GM12878 (cell line): ENCODE measurements around the gene LIN52. TPM values are rescaled to one million over a fixed set of nuclear protein-coding genes. Genes with fewer than 3 reads are reported as not detected.

Experiments
- ATAC-seq: fragments of 200-7000 bp; cut with Tn5 transposase; 3 replicates; pipeline ENCODE4 v1.9.1; 2020; ENCODE audit warnings: mild to moderate bottlenecking, moderate library complexity
- BruUV-seq: library from RNA; stranded (reverse); fragments of 400-500 nt; replicated peaks from 2 replicates; lab custom pipeline; 2021; lab: Mats Ljungman, UMichigan
- CTCF ChIA-PET: fragments of 300-600 bp; sonication (Branson Sonifier 250); formaldehyde crosslinking; extraction: SDS; loops from one replicate; lab custom pipeline; 2021; ENCODE audit warnings: inconsistent platforms; lab: Yijun Ruan, JAX
- POLR2A ChIA-PET: fragments of 350-600 bp; formaldehyde crosslinking; extraction: SDS; loops from one replicate; lab custom pipeline; 2021; ENCODE audit warnings: inconsistent platforms; lab: Charles Lee
- RAD21 ChIA-PET: fragments of 300-600 bp; sonication (Branson Sonifier 250); formaldehyde crosslinking; loops from one replicate; lab custom pipeline; 2023; ENCODE audit warnings: antibody characterized with exemption; ENCODE audit not compliant: unreplicated experiment; lab: Charles Lee
- SMC1A ChIA-PET: fragments of 300-600 bp; sonication (Branson Sonifier 250); formaldehyde crosslinking; loops from one replicate; lab custom pipeline; 2023; ENCODE audit not compliant: unreplicated experiment, uncharacterized antibody; lab: Charles Lee
- DNase-seq: peaks from one replicate; pipeline ENCODE4 v3.0.0-alpha.2; 2011; ENCODE audit warnings: low read depth, low spot score
- FAIRE-seq: peaks from 3 replicates; lab custom pipeline; 2011; peaks lifted over from hg19 to GRCh38; lab: Jason Lieb, UNC
- H2AFZ ChIP-seq: 2 replicates; pipeline ENCODE4 v1.6.0; 2011; ENCODE audit warnings: low read depth, low read length, control low read depth; ENCODE audit not compliant: control insufficient read depth
- H3K27ac ChIP-seq: 2 replicates; pipeline ENCODE4 v1.5.1; 2011; ENCODE audit warnings: control low read depth; ENCODE audit not compliant: control insufficient read depth, insufficient read depth
- H3K27me3 ChIP-seq, 2 experiments: replicated peaks in 1 of 2; 2 replicates each; pipeline versions ENCODE4 v1.6.0 to v1.6.1; 2011; ENCODE audit warnings: low read length in 1 of 2; ENCODE audit not compliant: control insufficient read depth in 2 of 2, insufficient read depth in 2 of 2
- H3K36me3 ChIP-seq, 2 experiments: 2 replicates each; pipeline ENCODE4 v1.5.1; 2011; ENCODE audit warnings: low read length in 1 of 2; ENCODE audit not compliant: control insufficient read depth in 2 of 2, insufficient read depth in 2 of 2
- H3K4me1 ChIP-seq: 2 replicates; pipeline ENCODE4 v1.6.1; 2011; ENCODE audit warnings: mild to moderate bottlenecking, low read length, moderate library complexity, mixed read lengths; ENCODE audit not compliant: control insufficient read depth, insufficient read depth
- H3K4me2 ChIP-seq: 2 replicates; pipeline ENCODE4 v1.6.0; 2011; ENCODE audit warnings: control low read depth; ENCODE audit not compliant: control insufficient read depth, insufficient read depth
- H3K4me3 ChIP-seq: fragments of 200-600 bp; sonication (generic); 2 replicates; pipeline ENCODE4 v1.5.1; 2016
- H3K79me2 ChIP-seq: 2 replicates; pipeline ENCODE4 v1.6.0; 2011; ENCODE audit warnings: low read length; ENCODE audit not compliant: control insufficient read depth, insufficient read depth
- H3K9ac ChIP-seq: 2 replicates; pipeline ENCODE4 v1.8.0; 2011; ENCODE audit warnings: low read length, control low read depth, mixed read lengths; ENCODE audit not compliant: control insufficient read depth, insufficient read depth
- H3K9me3 ChIP-seq: replicated peaks from 3 replicates; pipeline ENCODE4 v1.5.1; 2011; ENCODE audit warnings: mild to moderate bottlenecking, low read length; ENCODE audit not compliant: control insufficient read depth, insufficient read depth
- H4K20me1 ChIP-seq: 2 replicates; pipeline ENCODE4 v1.6.0; 2011; ENCODE audit not compliant: control insufficient read depth, insufficient read depth
- HDAC6 ChIP-seq: fragments of 200-600 bp; sonication (generic); IDR thresholded peaks from one replicate; pipeline ENCODE4 v1.8.0; 2017; ENCODE audit warnings: antibody characterized with exemption; ENCODE audit not compliant: unreplicated experiment
- MEF2A ChIP-seq: IDR thresholded peaks from 2 replicates; pipeline ENCODE4 v1.6.1; 2011; ENCODE audit warnings: low read depth, mild to moderate bottlenecking, low read length, moderate library complexity; ENCODE audit not compliant: insufficient read depth
- NFYA ChIP-seq: IDR thresholded peaks from 2 replicates; pipeline ENCODE4 v1.6.1; 2011; ENCODE audit warnings: low read depth, mild to moderate bottlenecking, low read length, improper control_type of control experiment, borderline replicate concordance
- NR2C2 ChIP-seq: IDR thresholded peaks from 2 replicates; pipeline ENCODE4 v1.6.1; 2011; ENCODE audit warnings: borderline replicate concordance, low read depth; ENCODE audit not compliant: control insufficient read depth, insufficient read length
- TARDBP ChIP-seq: IDR thresholded peaks from 2 replicates; pipeline ENCODE4 v1.6.1; 2016; ENCODE audit warnings: borderline replicate concordance
- ZNF384 ChIP-seq: IDR thresholded peaks from 2 replicates; pipeline ENCODE4 v1.6.1; 2012; ENCODE audit warnings: low read depth, mild to moderate bottlenecking, low read length, improper control_type of control experiment, borderline replicate concordance
- WGBS: methylation state at CpG from one replicate; pipeline ENCODE4 v1.1.6; 2016; ENCODE audit warnings: low lambda C conversion rate; ENCODE audit not compliant: insufficient replicate concordance, insufficient coverage; ENCODE audit errors: missing lambda C conversion rate; 5-methylcytosine and 5-hydroxymethylcytosine counted together
- in situ Hi-C: fragments of 300-500 bp; cut with MboI; formaldehyde crosslinking; loops from 9 replicates; pipeline ENCODE4 v1.14.3; 2018; ENCODE audit warnings: mixed read lengths
- intact Hi-C: fragments of 100-400 bp; cut with micrococcal nuclease; formaldehyde crosslinking; loops from one replicate; pipeline ENCODE4 v1.14.2; 2022; ENCODE audit not compliant: unreplicated experiment
- polyA plus RNA-seq, 11 experiments: library from polyadenylated mRNA; depleted of rRNA in 4 of 11; unstranded in 6 of 11; stranded (reverse) in 5 of 11; fragments of >200 nt; fragmentation: Nextera tagmentation in 4 of 11; fragmentation: Illumina TruSeq in 1 of 11; extraction: Ambion mirVana in 4 of 11; extraction: Trizol in 1 of 11; gene quantifications; 1 replicate in 1 of 11; 2 replicates in 10 of 11; pipeline versions ENCODE4 v1.2.1 to v1.2.3, GENCODE V29; 2011 to 2016; ENCODE audit warnings: inconsistent platforms in 2 of 11, missing spikeins in 2 of 11, low read depth in 1 of 11
- small RNA-seq: library from RNA; depleted of rRNA; stranded (forward); fragments of <200 nt; gene quantifications from one replicate; pipeline ENCODE3, GENCODE V24; 2014
- total RNA-seq, 4 experiments: library from RNA; depleted of rRNA in 3 of 4; stranded (reverse); fragments of >200 nt in 3 of 4; fragmentation: Illumina TruSeq in 1 of 4; extraction: Trizol in 1 of 4; gene quantifications; 2 replicates each; pipeline versions ENCODE4 v1.2.1 to v1.2.3, GENCODE V29; 2013 to 2021

Gene LIN52
- total and polyA plus RNA-seq, 10 of the 15 experiments (the other 5 are each of a cell fraction or from before 2014, with no cell fraction given), result 13.3 to 30.9 (median 19.9) TPM

- Histone ChIP-seq H3K4me2 (no peak overlapping the region), H3K27me3 (peaks cover 0 to 1% of the 10 kb centered on the region in 2 experiments; a peak in 2 of 4 replicates), H3K4me1 (no peaks in the 10 kb centered on the region), H4K20me1 (no peaks in the 10 kb centered on the region), H3K27ac (no peak overlapping the region), H2AFZ (no peak overlapping the region), H3K79me2 (no peaks in the 10 kb centered on the region), H3K9ac (no peak overlapping the region), H3K36me3 (no peaks in the 10 kb centered on the region), H3K4me3 (no peak overlapping the region), H3K9me3 (no peaks in the 10 kb centered on the region)
- ChIA-PET CTCF (interaction anchor here (0.6 to 1.9 kb wide), 5 partner anchors 31 to 140 kb away, joined by 3 to 5 read pairs (median 4); no protein-coding TSS in a partner anchor), SMC1A (interaction anchor here (1.0 to 1.1 kb wide), 2 partner anchors 28 to 137 kb away, joined by 3 read pairs; no protein-coding TSS in a partner anchor), RAD21 (no interaction called here), POLR2A (interaction anchor here (0.5 kb wide), 1 partner anchor 20 kb away, joined by 3 read pairs; no protein-coding TSS in a partner anchor)
- in situ Hi-C loops (loop anchor here (5.0 kb wide), 1 partner anchor 142 kb away; no protein-coding TSS in a partner anchor), intact Hi-C loops (no loop called here)
- ATAC-seq, result no peak
- no peak for DNase-seq
- no peak for TF ChIP-seq NFYA
- no peak for TF ChIP-seq ZNF384
- no peak for TF ChIP-seq MEF2A
- TF ChIP-seq NR2C2, result no peak
- TF ChIP-seq HDAC6, result no peak
- no peak for TF ChIP-seq TARDBP
- no peak for FAIRE-seq
- no TSS peak for BruUV-seq
- WGBS, result 42% methylated on average over 12 of the region's 12 CpGs
These were observed 164.9 kb downstream of the LIN52 start for GRCh38 chr14:74249433-74250375.

Small RNA genes lying within 50 kb of the gene (small RNA-seq; reads per million reads assigned to genes)
- gene AC006349.1 (not detected), gene RN7SL530P (not detected)

Other genes with a start within 250 kb of the LIN52 start
Only the 7 nearest of the 9 such genes appear.
- 50.7 and 54.7 TPM in 2 replicates for gene ZNF410, start 198.1 kb upstream of the LIN52 start, total RNA-seq (2014; rRNA removed)
- 43.0 and 44.3 TPM in 2 replicates for gene ZNF410, start 198.1 kb upstream of the LIN52 start, total RNA-seq (2014; rRNA removed; fragmentation: Illumina TruSeq; extraction: Trizol)
- gene ZNF410, start 198.1 kb upstream of the LIN52 start, total RNA-seq (2021), result 32.1 and 33.9 TPM in 2 replicates
- gene ZNF410, start 198.1 kb upstream of the LIN52 start, polyA plus RNA-seq (2011; rRNA removed), result 41.7 and 49.3 TPM in 2 replicates
- 41.7 and 45.5 TPM in 2 replicates for gene ZNF410, start 198.1 kb upstream of the LIN52 start, polyA plus RNA-seq (2014; fragmentation: Illumina TruSeq; extraction: Trizol)
- gene ZNF410, start 198.1 kb upstream of the LIN52 start, polyA plus RNA-seq (2014; fragmentation: Nextera tagmentation; extraction: Ambion mirVana), result 10 to 100 TPM; 51.2 to 56.6 TPM
- 30.1 and 31.2 TPM in 2 replicates for gene ZNF410, start 198.1 kb upstream of the LIN52 start, polyA plus RNA-seq (2014; rRNA removed)
- gene ZNF410, start 198.1 kb upstream of the LIN52 start, polyA plus RNA-seq (2016; fragmentation: Nextera tagmentation; extraction: Ambion mirVana), result 10 to 100 TPM; 51.2 to 52.9 TPM
- 0.73 and 1.2 TPM in 2 replicates for gene FAM161B, start 134.9 kb upstream of the LIN52 start, total RNA-seq (2014; rRNA removed)
- gene FAM161B, start 134.9 kb upstream of the LIN52 start, total RNA-seq (2014; rRNA removed; fragmentation: Illumina TruSeq; extraction: Trizol), result 0.78 and 0.85 TPM in 2 replicates
- 0.87 and 1.0 TPM in 2 replicates for gene FAM161B, start 134.9 kb upstream of the LIN52 start, total RNA-seq (2021)
- gene FAM161B, start 134.9 kb upstream of the LIN52 start, polyA plus RNA-seq (2011; rRNA removed), result 0.75 TPM in 2 replicates
- gene FAM161B, start 134.9 kb upstream of the LIN52 start, polyA plus RNA-seq (2014; fragmentation: Illumina TruSeq; extraction: Trizol), result 1.00 and 1.0 TPM in 2 replicates
- under 1 TPM; 0.33 to 0.34 TPM for gene FAM161B, start 134.9 kb upstream of the LIN52 start, polyA plus RNA-seq (2014; fragmentation: Nextera tagmentation; extraction: Ambion mirVana)
- 0.66 and 0.94 TPM in 2 replicates for gene FAM161B, start 134.9 kb upstream of the LIN52 start, polyA plus RNA-seq (2014; rRNA removed)
- 1 to 10 TPM; 1.1 to 1.2 TPM for gene FAM161B, start 134.9 kb upstream of the LIN52 start, polyA plus RNA-seq (2016; fragmentation: Nextera tagmentation; extraction: Ambion mirVana)
- gene COQ6, start 134.7 kb upstream of the LIN52 start, total RNA-seq (2014; rRNA removed), result 21.7 and 24.6 TPM in 2 replicates
- gene COQ6, start 134.7 kb upstream of the LIN52 start, total RNA-seq (2014; rRNA removed; fragmentation: Illumina TruSeq; extraction: Trizol), result 12.1 and 12.3 TPM in 2 replicates
- gene COQ6, start 134.7 kb upstream of the LIN52 start, total RNA-seq (2021), result 15.7 and 16.0 TPM in 2 replicates
- 32.2 and 35.8 TPM in 2 replicates for gene COQ6, start 134.7 kb upstream of the LIN52 start, polyA plus RNA-seq (2011; rRNA removed)
- gene COQ6, start 134.7 kb upstream of the LIN52 start, polyA plus RNA-seq (2014; fragmentation: Illumina TruSeq; extraction: Trizol), result 15.9 and 18.8 TPM in 2 replicates
- gene COQ6, start 134.7 kb upstream of the LIN52 start, polyA plus RNA-seq (2014; fragmentation: Nextera tagmentation; extraction: Ambion mirVana), result 10 to 100 TPM in 1 of 2 experiments, 1 to 10 TPM in 1; 5.4 to 10.8 TPM
- 19.5 and 21.1 TPM in 2 replicates for gene COQ6, start 134.7 kb upstream of the LIN52 start, polyA plus RNA-seq (2014; rRNA removed)
- gene COQ6, start 134.7 kb upstream of the LIN52 start, polyA plus RNA-seq (2016; fragmentation: Nextera tagmentation; extraction: Ambion mirVana), result 10 to 100 TPM; 42.8 to 45.5 TPM
- gene ENTPD5, start 65.7 kb upstream of the LIN52 start, total RNA-seq (2014; rRNA removed), result 7.3 and 7.9 TPM in 2 replicates
- 7.0 and 7.4 TPM in 2 replicates for gene ENTPD5, start 65.7 kb upstream of the LIN52 start, total RNA-seq (2014; rRNA removed; fragmentation: Illumina TruSeq; extraction: Trizol)
- gene ENTPD5, start 65.7 kb upstream of the LIN52 start, total RNA-seq (2021), result 9.9 and 11.4 TPM in 2 replicates
- 8.8 and 10.0 TPM in 2 replicates for gene ENTPD5, start 65.7 kb upstream of the LIN52 start, polyA plus RNA-seq (2011; rRNA removed)
- 8.6 and 10.9 TPM in 2 replicates for gene ENTPD5, start 65.7 kb upstream of the LIN52 start, polyA plus RNA-seq (2014; fragmentation: Illumina TruSeq; extraction: Trizol)
- gene ENTPD5, start 65.7 kb upstream of the LIN52 start, polyA plus RNA-seq (2014; fragmentation: Nextera tagmentation; extraction: Ambion mirVana), result 1 to 10 TPM; 2.4 TPM
- gene ENTPD5, start 65.7 kb upstream of the LIN52 start, polyA plus RNA-seq (2014; rRNA removed), result 7.0 TPM in 2 replicates
- gene ENTPD5, start 65.7 kb upstream of the LIN52 start, polyA plus RNA-seq (2016; fragmentation: Nextera tagmentation; extraction: Ambion mirVana), result 1 to 10 TPM; 7.2 to 8.4 TPM
- gene BBOF1, start 65.6 kb upstream of the LIN52 start, total RNA-seq (2014; rRNA removed), result 0.79 and 1.6 TPM in 2 replicates
- 2.4 and 2.6 TPM in 2 replicates for gene BBOF1, start 65.6 kb upstream of the LIN52 start, total RNA-seq (2014; rRNA removed; fragmentation: Illumina TruSeq; extraction: Trizol)
- 0.64 and 0.77 TPM in 2 replicates for gene BBOF1, start 65.6 kb upstream of the LIN52 start, total RNA-seq (2021)
- 0.50 and 0.58 TPM in 2 replicates for gene BBOF1, start 65.6 kb upstream of the LIN52 start, polyA plus RNA-seq (2011; rRNA removed)
- gene BBOF1, start 65.6 kb upstream of the LIN52 start, polyA plus RNA-seq (2014; fragmentation: Illumina TruSeq; extraction: Trizol), result 1.3 and 2.1 TPM in 2 replicates
- gene BBOF1, start 65.6 kb upstream of the LIN52 start, polyA plus RNA-seq (2014; fragmentation: Nextera tagmentation; extraction: Ambion mirVana), result under 1 TPM; 0.60 to 0.69 TPM
- 0.34 and 1.3 TPM in 2 replicates for gene BBOF1, start 65.6 kb upstream of the LIN52 start, polyA plus RNA-seq (2014; rRNA removed)
- 1 to 10 TPM in 1 of 2 experiments, under 1 TPM in 1; 0.79 to 1.4 TPM for gene BBOF1, start 65.6 kb upstream of the LIN52 start, polyA plus RNA-seq (2016; fragmentation: Nextera tagmentation; extraction: Ambion mirVana)
- 7.9 and 10.2 TPM in 2 replicates for gene ALDH6A1, start 503 bp upstream of the LIN52 start, total RNA-seq (2014; rRNA removed)
- gene ALDH6A1, start 503 bp upstream of the LIN52 start, total RNA-seq (2014; rRNA removed; fragmentation: Illumina TruSeq; extraction: Trizol), result 8.6 and 10.0 TPM in 2 replicates
- 13.1 and 13.6 TPM in 2 replicates for gene ALDH6A1, start 503 bp upstream of the LIN52 start, total RNA-seq (2021)
- gene ALDH6A1, start 503 bp upstream of the LIN52 start, polyA plus RNA-seq (2011; rRNA removed), result 13.8 and 17.5 TPM in 2 replicates
- gene ALDH6A1, start 503 bp upstream of the LIN52 start, polyA plus RNA-seq (2014; fragmentation: Illumina TruSeq; extraction: Trizol), result 7.6 and 9.0 TPM in 2 replicates
- gene ALDH6A1, start 503 bp upstream of the LIN52 start, polyA plus RNA-seq (2014; fragmentation: Nextera tagmentation; extraction: Ambion mirVana), result 1 to 10 TPM; 6.3 to 9.9 TPM
- 9.7 and 10.5 TPM in 2 replicates for gene ALDH6A1, start 503 bp upstream of the LIN52 start, polyA plus RNA-seq (2014; rRNA removed)
- 10 to 100 TPM; 22.0 to 23.4 TPM for gene ALDH6A1, start 503 bp upstream of the LIN52 start, polyA plus RNA-seq (2016; fragmentation: Nextera tagmentation; extraction: Ambion mirVana)
- not detected in 2 replicates for gene VSX2, start 154.5 kb downstream of the LIN52 start, total RNA-seq (2014; rRNA removed)
- gene VSX2, start 154.5 kb downstream of the LIN52 start, total RNA-seq (2014; rRNA removed; fragmentation: Illumina TruSeq; extraction: Trizol), result not detected in 2 replicates
- gene VSX2, start 154.5 kb downstream of the LIN52 start, total RNA-seq (2021), result not detected in 2 replicates
- gene VSX2, start 154.5 kb downstream of the LIN52 start, polyA plus RNA-seq (2011; rRNA removed), result 0.04 TPM in 1 of 2 replicates, not detected in the other
- not detected in 2 replicates for gene VSX2, start 154.5 kb downstream of the LIN52 start, polyA plus RNA-seq (2014; fragmentation: Illumina TruSeq; extraction: Trizol)
- gene VSX2, start 154.5 kb downstream of the LIN52 start, polyA plus RNA-seq (2014; fragmentation: Nextera tagmentation; extraction: Ambion mirVana), result not detected
- gene VSX2, start 154.5 kb downstream of the LIN52 start, polyA plus RNA-seq (2014; rRNA removed), result 0.05 TPM in 1 of 2 replicates, not detected in the other
- under 1 TPM in 1 of 2 experiments, not detected in 1; 0.05 TPM for gene VSX2, start 154.5 kb downstream of the LIN52 start, polyA plus RNA-seq (2016; fragmentation: Nextera tagmentation; extraction: Ambion mirVana)